GM23338 (cell line): ENCODE measurements around the gene IGDCC3. TPM values are rescaled to one million over a fixed set of nuclear protein-coding genes. Genes with fewer than 3 reads are reported as not detected.
A peak's percentile ranks its signal among the peaks of the same experiment; 100 is the strongest.

Source experiments
- ATAC-seq: fragments of 200-7000 bp; cut with Tn5 transposase; 3 replicates; pipeline ENCODE4 v1.9.1; 2020
- DNase-seq: peaks from one replicate; pipeline ENCODE4 v3.0.0-alpha.2; 2015; ENCODE audit warnings: low spot score
- H2AFZ ChIP-seq: fragments of 200-600 bp; sonication (generic); 2 replicates; pipeline ENCODE4 v1.8.0; 2016; ENCODE audit warnings: antibody characterized with exemption, mild to moderate bottlenecking, moderate library complexity
- H3F3A ChIP-seq: fragments of 200-600 bp; sonication (generic); replicated peaks from 2 replicates; pipeline ENCODE4 v1.8.0; 2017; ENCODE audit warnings: antibody characterized with exemption, mixed run types, low read depth
- H3K27ac ChIP-seq: fragments of 200-600 bp; sonication (generic); 2 replicates; pipeline ENCODE4 v1.6.1; 2016; ENCODE audit warnings: low read depth
- H3K27me3 ChIP-seq: fragments of 200-600 bp; sonication (generic); 2 replicates; pipeline ENCODE4 v1.8.0; 2016; ENCODE audit warnings: mild to moderate bottlenecking, mixed run types, moderate library complexity; ENCODE audit not compliant: insufficient read depth
- H3K36me3 ChIP-seq: fragments of 200-600 bp; sonication (generic); 2 replicates; pipeline ENCODE4 v1.8.0; 2016; ENCODE audit warnings: mild to moderate bottlenecking; ENCODE audit not compliant: insufficient read depth
- H3K4me1 ChIP-seq: fragments of 200-600 bp; sonication (generic); 2 replicates; pipeline ENCODE4 v1.8.0; 2016; ENCODE audit warnings: mild to moderate bottlenecking, moderate library complexity; ENCODE audit not compliant: insufficient read depth
- H3K4me2 ChIP-seq: fragments of 200-600 bp; sonication (generic); 2 replicates; pipeline ENCODE4 v1.7.1; 2017; ENCODE audit warnings: mixed run types
- H3K4me3 ChIP-seq: fragments of 200-600 bp; sonication (generic); 2 replicates; pipeline ENCODE4 v1.6.1; 2016; ENCODE audit warnings: mixed run types
- H3K79me2 ChIP-seq: fragments of 200-600 bp; sonication (generic); replicated peaks from 2 replicates; pipeline ENCODE4 v1.8.0; 2017; ENCODE audit warnings: mild to moderate bottlenecking; ENCODE audit not compliant: insufficient read depth
- H3K9me2 ChIP-seq: fragments of 200-600 bp; sonication (generic); 2 replicates; pipeline ENCODE4 v1.8.0; 2017; ENCODE audit not compliant: insufficient read depth
- H4K20me1 ChIP-seq: fragments of 200-600 bp; sonication (generic); replicated peaks from 2 replicates; pipeline ENCODE4 v1.8.0; 2017; ENCODE audit warnings: mild to moderate bottlenecking; ENCODE audit not compliant: insufficient read depth
- H3K27ac Mint-ChIP-seq: 2 replicates; pipeline ENCODE4 v1.8.0; 2020; ENCODE audit warnings: inconsistent platforms, mild to moderate bottlenecking, moderate library complexity, mixed read lengths
- H3K27me3 Mint-ChIP-seq: 3 replicates; pipeline ENCODE4 v1.8.0; 2022; ENCODE audit warnings: low read depth, mild to moderate bottlenecking, moderate library complexity, mixed read lengths, inconsistent platforms; ENCODE audit not compliant: insufficient read depth, poor library complexity
- H3K36me3 Mint-ChIP-seq: 3 replicates; pipeline ENCODE4 v1.8.0; 2021; ENCODE audit warnings: low read depth, mild to moderate bottlenecking, inconsistent platforms, moderate library complexity, mixed read lengths
- H3K4me1 Mint-ChIP-seq: 3 replicates; pipeline ENCODE4 v1.8.0; 2020; ENCODE audit warnings: mild to moderate bottlenecking, inconsistent platforms, mixed read lengths
- H3K4me3 Mint-ChIP-seq: 3 replicates; pipeline ENCODE4 v1.8.0; 2021; ENCODE audit warnings: moderate library complexity, mild to moderate bottlenecking, inconsistent platforms, mixed read lengths
- H3K9me3 Mint-ChIP-seq: 3 replicates; pipeline ENCODE4 v1.8.0; 2020; ENCODE audit warnings: moderate library complexity, mild to moderate bottlenecking, inconsistent platforms, mixed read lengths
- CREB1 ChIP-seq: fragments of 250-450 bp; sonication (Bioruptor Pico); IDR thresholded peaks from 2 replicates; pipeline ENCODE4 v1.5.0; 2020; ENCODE audit warnings: low read depth, mild to moderate bottlenecking, moderate library complexity
- CTCF ChIP-seq, 2 experiments: fragments of 200-600 bp in 1 of 2; sonication (generic) in 1 of 2; conservative IDR thresholded peaks; 2 replicates each; pipeline versions ENCODE4 v1.5.1 to v1.6.1; 2016 to 2017; ENCODE audit warnings: antibody characterized with exemption in 2 of 2, low read depth in 2 of 2, mild to moderate bottlenecking in 2 of 2, moderate library complexity in 1 of 2
- ETS1 ChIP-seq: IDR thresholded peaks from 2 replicates; pipeline ENCODE4 v1.6.1; 2016; ENCODE audit warnings: antibody characterized with exemption
- EZH2 ChIP-seq: fragments of 200-600 bp; sonication (generic); IDR thresholded peaks from one replicate; pipeline ENCODE4 v1.8.0; 2017; ENCODE audit warnings: antibody characterized with exemption, mild to moderate bottlenecking, low read depth; ENCODE audit not compliant: unreplicated experiment
- EZH2phosphoT487 ChIP-seq: fragments of 200-600 bp; sonication (generic); IDR thresholded peaks from one replicate; pipeline ENCODE4 v1.8.1; 2018; ENCODE audit warnings: antibody characterized with exemption; ENCODE audit not compliant: unreplicated experiment
- JUNB ChIP-seq: IDR thresholded peaks from one replicate; pipeline ENCODE4 v1.6.1; 2016; ENCODE audit warnings: antibody characterized with exemption; ENCODE audit not compliant: unreplicated experiment
- NANOG ChIP-seq: IDR thresholded peaks from 2 replicates; pipeline ENCODE4 v1.6.1; 2016; ENCODE audit warnings: antibody characterized with exemption, borderline replicate concordance
- POLR2AphosphoS5 ChIP-seq: IDR thresholded peaks from 2 replicates; pipeline ENCODE4 v1.6.1; 2016; ENCODE audit warnings: antibody characterized with exemption, low read depth
- REST ChIP-seq: IDR thresholded peaks from one replicate; pipeline ENCODE4 v1.6.1; 2018; ENCODE audit warnings: antibody characterized with exemption; ENCODE audit not compliant: unreplicated experiment
- STAT1 ChIP-seq: IDR thresholded peaks from one replicate; pipeline ENCODE4 v1.6.1; 2016; ENCODE audit warnings: antibody characterized with exemption; ENCODE audit not compliant: unreplicated experiment
- ZNF114 ChIP-seq: fragments of 250-450 bp; sonication (Bioruptor Pico); IDR thresholded peaks from 2 replicates; pipeline ENCODE4 v1.5.0; 2020; ENCODE audit warnings: mild to moderate bottlenecking, moderate library complexity
- ZNF331 ChIP-seq: fragments of 250-450 bp; sonication (Bioruptor Pico); IDR thresholded peaks from 2 replicates; pipeline ENCODE4 v1.5.0; 2020; ENCODE audit warnings: low read depth, mild to moderate bottlenecking, moderate library complexity
- ZNF462 ChIP-seq: fragments of 250-450 bp; sonication (Bioruptor Pico); IDR thresholded peaks from 2 replicates; pipeline ENCODE4 v1.5.0; 2020; ENCODE audit warnings: mild to moderate bottlenecking, moderate library complexity
- polyA plus RNA-seq: library from polyadenylated mRNA; unstranded; fragments of >200 nt; fragmentation: Nextera tagmentation; extraction: Ambion mirVana; gene quantifications from 2 replicates; pipeline ENCODE4 v1.2.1, GENCODE V29; 2016
- total RNA-seq: library from RNA; depleted of rRNA; stranded (reverse); fragments of >200 nt; shearing (Covaris generic); gene quantifications from 2 replicates; pipeline ENCODE4 v1.2.3, GENCODE V29; 2014

The IGDCC3 gene
- total and polyA plus RNA-seq, 2 experiments from 2014 or later, result 15.3 to 30.7 TPM

GRCh38 chr15:65287520-65287855 lies 90.3 kb downstream of the IGDCC3 start:
- H3K4me1 ChIP-seq, result peaks cover 14% of the 10 kb centered on the region
- Mint-ChIP-seq H3K9me3 (no peaks in the 10 kb centered on the region), H3K36me3 (no peaks in the 10 kb centered on the region), H3K27ac (no peak overlapping the region), H3K4me3 (peak overlapping the region; percentile 81), H3K27me3 (peaks cover 13% of the 10 kb centered on the region), H3K4me1 (peaks cover 14% of the 10 kb centered on the region)
- 0 out of 2 replicates have a peak, but pooled peaks cover 6% of the 10 kb centered on the region for H3F3A ChIP-seq
- DNase-seq (no peak), ATAC-seq (no peak)
- H3K79me2 ChIP-seq, result no peaks in the 10 kb centered on the region
- TF ChIP-seq ZNF114 (CRISPR knock-in tag) (no peak), ETS1 (no peak), JUNB (no peak), POLR2AphosphoS5 (no peak), ZNF462 (CRISPR knock-in tag) (no peak), EZH2phosphoT487 (no peak), NANOG (no peak), STAT1 (no peak), CTCF (conservative IDR thresholded peaks at IDR 0.05; ENCODE audit: low read depth in 2 of 2) (no peak), ZNF331 (CRISPR knock-in tag) (no peak), CREB1 (no peak), REST (no peak), EZH2 (no peak)
- no peak overlapping the region; the same call in 1 of the 2 replicates for H3K4me3 ChIP-seq
- H3K27ac ChIP-seq, result no peak overlapping the region
- H3K9me2 ChIP-seq, result peaks cover 5% of the 10 kb centered on the region; the same call in 1 of the 2 replicates
- H4K20me1 ChIP-seq, result no peaks in the 10 kb centered on the region
- no peaks in the 10 kb centered on the region for H3K36me3 ChIP-seq
- H2AFZ ChIP-seq, result peak overlapping the region; percentile 95
- peaks cover 29% of the 10 kb centered on the region for H3K27me3 ChIP-seq
- H3K4me2 ChIP-seq, result peak overlapping the region; percentile 82
